ENCODE data around the gene SCRT2. TPM values are rescaled to one million over a fixed set of nuclear protein-coding genes. Genes with fewer than 3 reads are reported as not detected.

The SCRT2 gene
- total and polyA plus RNA-seq, 2 donors (not counting 3 experiments of a cell fraction or from before 2014, with no cell fraction given), result not detected

DNA sequence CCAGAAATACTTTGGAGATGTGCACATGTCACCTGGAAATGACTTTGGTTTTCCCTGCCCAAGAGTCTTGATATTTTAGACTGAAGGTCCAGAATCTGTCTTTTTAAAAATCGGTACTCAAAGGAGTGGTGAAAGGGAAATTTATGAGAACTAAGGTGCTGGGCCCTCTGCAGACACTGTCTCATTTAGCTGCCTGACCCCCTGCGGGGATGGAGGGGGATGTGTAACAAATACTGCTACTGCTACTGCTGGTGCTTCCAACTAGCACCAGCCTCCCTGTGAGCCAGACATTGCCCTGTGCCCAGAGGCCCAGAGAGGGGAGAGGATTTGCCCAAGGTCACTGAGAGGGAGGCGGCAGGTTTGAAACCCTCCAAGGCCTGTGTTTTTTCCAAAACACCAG, 7.0 kb downstream of the SCRT2 start:
- FAIRE-seq (no peak), DNase-seq (ENCODE audit: low read depth, low spot score) (no peak)
- Histone ChIP-seq H3K4me3 (replicated peaks in 1 of 3; ENCODE audit: insufficient read depth in 1 of 3, low read depth in 1 of 3, low read length in 3 of 3) (no peak overlapping the region), H3K9me3 (replicated peaks; ENCODE audit: control insufficient read depth, insufficient read depth, low read length) (no peaks in the 10 kb centered on the region), H3K79me2 (ENCODE audit: control insufficient read depth, insufficient read depth, low read length) (no peaks in the 10 kb centered on the region), H3K9ac (replicated peaks; ENCODE audit: extremely low read depth, insufficient read depth, low read length) (no peak overlapping the region), H4K20me1 (replicated peaks; ENCODE audit: control insufficient read depth, extremely low read depth, insufficient read depth, low read length) (no peaks in the 10 kb centered on the region), H3K27me3 (ENCODE audit: control insufficient read depth in 2 of 2, insufficient read depth in 2 of 2, low read length in 2 of 2) (peaks cover 38 to 46% of the 10 kb centered on the region in 2 experiments), H3K4me1 (ENCODE audit: control insufficient read depth, extremely low read depth, insufficient read depth, low read length) (no peaks in the 10 kb centered on the region), H3K36me3 (ENCODE audit: control insufficient read depth in 2 of 2, extremely low read depth in 1 of 2, insufficient read depth in 2 of 2, low read length in 2 of 2) (no peaks in the 10 kb centered on the region), H2AFZ (ENCODE audit: low read depth, low read length) (no peak overlapping the region), H3K9me1 (replicated peaks; ENCODE audit: control insufficient read depth, extremely low read depth, insufficient read depth, low read length) (no peaks in the 10 kb centered on the region), H3K27ac (ENCODE audit: insufficient read depth, low read depth, low read length) (no peak overlapping the region), H3K4me2 (ENCODE audit: insufficient read depth, low read length) (no peak overlapping the region)
- dilution Hi-C loops (cut with MboI; ENCODE audit: extremely low pct_ligation_motif_present, low sequenced_read_pairs) (no loop called here), intact Hi-C loops (cut with micrococcal nuclease) (loop anchor here (5.0 kb wide), 1 partner anchor 69 kb away; no protein-coding TSS in a partner anchor)
- ChIA-PET POLR2A (no interaction called here), CTCF (interaction anchor here (1.6 to 4.5 kb wide), 4 partner anchors 9 to 108 kb away, joined by 4 to 90 read pairs (median 22); no protein-coding TSS in a partner anchor)
- BruUV-seq (replicated peaks), result no TSS peak
- TF ChIP-seq EZH2 (IDR thresholded peaks at IDR 0.05; ENCODE audit: borderline replicate concordance, low read depth, low read length, severe bottlenecking), result no peak
- no peak for TF ChIP-seq MYC (IDR thresholded peaks at IDR 0.05; ENCODE audit: low read depth, low read length)
- no peak for TF ChIP-seq POLR2A (IDR thresholded peaks at IDR 0.05; ENCODE audit: low read depth, low read length)
- TF ChIP-seq, protein P1, sequence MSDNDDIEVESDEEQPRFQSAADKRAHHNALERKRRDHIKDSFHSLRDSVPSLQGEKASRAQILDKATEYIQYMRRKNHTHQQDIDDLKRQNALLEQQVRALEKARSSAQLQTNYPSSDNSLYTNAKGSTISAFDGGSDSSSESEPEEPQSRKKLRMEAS (IDR thresholded peaks at IDR 0.05; ENCODE audit: insufficient read depth, insufficient read length), result no peak
- no peak for TF ChIP-seq POLR2AphosphoS5 (IDR thresholded peaks at IDR 0.05; ENCODE audit: insufficient read depth, low read depth, low read length)
- no peak for TF ChIP-seq FOS (IDR thresholded peaks at IDR 0.05; ENCODE audit: borderline replicate concordance, insufficient read depth, low read length)
- TF ChIP-seq, protein P2, sequence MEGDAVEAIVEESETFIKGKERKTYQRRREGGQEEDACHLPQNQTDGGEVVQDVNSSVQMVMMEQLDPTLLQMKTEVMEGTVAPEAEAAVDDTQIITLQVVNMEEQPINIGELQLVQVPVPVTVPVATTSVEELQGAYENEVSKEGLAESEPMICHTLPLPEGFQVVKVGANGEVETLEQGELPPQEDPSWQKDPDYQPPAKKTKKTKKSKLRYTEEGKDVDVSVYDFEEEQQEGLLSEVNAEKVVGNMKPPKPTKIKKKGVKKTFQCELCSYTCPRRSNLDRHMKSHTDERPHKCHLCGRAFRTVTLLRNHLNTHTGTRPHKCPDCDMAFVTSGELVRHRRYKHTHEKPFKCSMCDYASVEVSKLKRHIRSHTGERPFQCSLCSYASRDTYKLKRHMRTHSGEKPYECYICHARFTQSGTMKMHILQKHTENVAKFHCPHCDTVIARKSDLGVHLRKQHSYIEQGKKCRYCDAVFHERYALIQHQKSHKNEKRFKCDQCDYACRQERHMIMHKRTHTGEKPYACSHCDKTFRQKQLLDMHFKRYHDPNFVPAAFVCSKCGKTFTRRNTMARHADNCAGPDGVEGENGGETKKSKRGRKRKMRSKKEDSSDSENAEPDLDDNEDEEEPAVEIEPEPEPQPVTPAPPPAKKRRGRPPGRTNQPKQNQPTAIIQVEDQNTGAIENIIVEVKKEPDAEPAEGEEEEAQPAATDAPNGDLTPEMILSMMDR (IDR thresholded peaks at IDR 0.05; ENCODE audit: extremely low read depth in 1 of 2, insufficient read depth in 1 of 2, low read depth in 1 of 2, low read length in 2 of 2), result no peak
- TF ChIP-seq JUN (IDR thresholded peaks at IDR 0.05; ENCODE audit: borderline replicate concordance, insufficient read depth, insufficient read length, low read depth), result no peak
- no peak for TF ChIP-seq GATA2 (IDR thresholded peaks at IDR 0.05; ENCODE audit: insufficient read depth, insufficient read length, low read depth, low read length)

Data from endothelial cell of umbilical vein (primary cell).